Mammary epithelial cell (primary cell): Measurements from ENCODE around the gene CD34.

ENCODE experiments used
- EZH2 ChIP-seq: IDR thresholded peaks from 2 replicates; pipeline ENCODE4 v1.6.1; 2012; ENCODE audit warnings: low read length, inconsistent platforms, borderline replicate concordance
- TF ChIP-seq, protein P1 (sequence below), 2 donors: IDR thresholded peaks in 1 of 2; conservative IDR thresholded peaks in 1 of 2; 2 replicates each; pipeline ENCODE4 v1.5.1; 2011 to 2012; ENCODE audit warnings: inconsistent platforms in 2 of 2, low read length in 2 of 2, mild to moderate bottlenecking in 2 of 2, control low read depth in 1 of 2, low read depth in 1 of 2; ENCODE audit not compliant: insufficient read depth in 1 of 2; ENCODE audit errors: extremely low read depth in 1 of 2

DNA sequence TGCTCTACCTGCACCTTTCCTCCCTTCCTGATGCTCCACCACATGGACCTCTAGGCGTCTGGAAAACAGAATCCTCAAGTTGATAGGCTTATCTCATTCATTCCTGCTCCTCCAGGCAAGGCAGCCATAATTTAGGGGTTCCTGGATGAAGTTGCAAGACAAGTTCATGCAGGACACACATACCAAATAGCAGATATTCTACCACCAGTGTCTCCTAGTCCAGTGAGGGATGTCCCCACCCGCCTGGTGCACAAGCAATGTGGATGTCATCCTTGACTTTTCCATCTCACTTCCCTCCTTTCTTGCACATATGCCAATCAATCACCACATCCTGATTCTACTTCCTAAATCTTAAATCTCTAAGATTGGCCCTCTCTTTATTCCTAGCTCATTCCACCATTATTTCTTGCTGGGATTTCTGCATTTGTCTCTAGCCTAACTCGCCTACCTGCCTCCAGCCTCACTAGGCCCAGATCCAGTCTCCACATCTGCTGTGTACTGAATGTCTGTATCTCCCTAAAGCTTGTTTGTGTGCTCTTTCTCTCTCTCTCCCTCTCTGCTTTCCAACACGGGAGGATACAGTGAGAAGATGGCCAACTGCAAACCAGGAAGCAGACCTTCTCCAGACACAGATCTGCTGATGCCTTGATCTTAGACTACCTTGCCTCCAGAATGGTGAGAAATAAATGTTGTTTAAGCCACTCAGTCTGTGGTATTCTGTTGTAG, 40.5 kb downstream of the CD34 start:
- TF ChIP-seq, protein P1, sequence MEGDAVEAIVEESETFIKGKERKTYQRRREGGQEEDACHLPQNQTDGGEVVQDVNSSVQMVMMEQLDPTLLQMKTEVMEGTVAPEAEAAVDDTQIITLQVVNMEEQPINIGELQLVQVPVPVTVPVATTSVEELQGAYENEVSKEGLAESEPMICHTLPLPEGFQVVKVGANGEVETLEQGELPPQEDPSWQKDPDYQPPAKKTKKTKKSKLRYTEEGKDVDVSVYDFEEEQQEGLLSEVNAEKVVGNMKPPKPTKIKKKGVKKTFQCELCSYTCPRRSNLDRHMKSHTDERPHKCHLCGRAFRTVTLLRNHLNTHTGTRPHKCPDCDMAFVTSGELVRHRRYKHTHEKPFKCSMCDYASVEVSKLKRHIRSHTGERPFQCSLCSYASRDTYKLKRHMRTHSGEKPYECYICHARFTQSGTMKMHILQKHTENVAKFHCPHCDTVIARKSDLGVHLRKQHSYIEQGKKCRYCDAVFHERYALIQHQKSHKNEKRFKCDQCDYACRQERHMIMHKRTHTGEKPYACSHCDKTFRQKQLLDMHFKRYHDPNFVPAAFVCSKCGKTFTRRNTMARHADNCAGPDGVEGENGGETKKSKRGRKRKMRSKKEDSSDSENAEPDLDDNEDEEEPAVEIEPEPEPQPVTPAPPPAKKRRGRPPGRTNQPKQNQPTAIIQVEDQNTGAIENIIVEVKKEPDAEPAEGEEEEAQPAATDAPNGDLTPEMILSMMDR (conservative IDR thresholded peaks at IDR 0.05 in 1 of 2, IDR thresholded peaks at IDR 0.05 in 1 of 2; ENCODE audit: extremely low read depth in 1 of 2, insufficient read depth in 1 of 2, low read depth in 1 of 2, low read length in 2 of 2): no peak
- TF ChIP-seq EZH2: no peak
